Skeletal muscle cell (primary cell): Measurements from ENCODE around the gene ENSA.

Experiments used
- DNase-seq: peaks from one replicate; pipeline ENCODE4 v3.0.0-alpha.2; 2010; ENCODE audit warnings: low read depth
- H3K4me3 ChIP-seq: 2 replicates; pipeline ENCODE4 v1.5.1; 2011; ENCODE audit warnings: low read depth, mild to moderate bottlenecking, control low read depth, low read length, moderate library complexity

Gene ENSA

DNA sequence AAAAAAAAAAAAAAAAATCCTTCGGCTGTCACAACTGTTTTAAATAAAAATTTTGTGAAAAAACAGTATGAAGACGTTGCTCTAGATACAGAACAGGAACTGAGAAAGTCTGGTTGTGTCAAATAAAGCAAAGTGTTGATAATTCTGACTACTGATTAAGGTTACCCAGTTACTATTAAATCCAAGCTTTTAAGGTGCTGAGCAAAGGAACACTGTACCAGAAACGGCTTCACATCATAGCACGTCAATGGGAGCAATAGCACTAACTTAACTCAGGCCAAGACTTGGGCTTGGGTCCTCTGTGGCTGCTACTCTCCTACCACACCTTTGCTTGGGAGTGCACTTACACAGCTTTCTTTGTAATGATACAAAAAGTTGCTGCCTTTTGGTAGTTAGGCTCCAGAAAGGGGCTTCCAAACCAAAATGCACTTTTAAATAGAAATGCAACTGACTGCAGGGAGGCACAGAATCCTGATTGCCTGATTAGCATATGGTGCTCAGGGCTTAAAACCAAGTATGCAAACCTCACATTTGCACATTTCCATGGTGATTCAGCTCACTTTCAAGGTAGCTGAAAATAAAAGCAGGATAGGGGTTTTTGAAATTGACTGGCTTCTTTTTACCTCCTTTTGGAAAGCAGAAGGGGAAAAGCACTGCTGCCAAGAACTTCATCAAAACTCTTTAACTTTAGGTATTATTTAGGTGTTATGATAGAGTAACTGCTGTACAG lies 56.3 kb downstream of the ENSA start:
- no peak overlapping the region for H3K4me3 ChIP-seq
- DNase-seq, result no peak
